HG03025 (cell line): Measurements from ENCODE around the gene LRP5.
"Not testable (repeated sequence)": the region's sequence is repeated elsewhere in the genome, so short reads cannot be mapped to it uniquely, and the experiment has no call there.

Source experiments
- ATAC-seq: cut with Tn5 transposase; IDR thresholded peaks from one replicate; pipeline ENCODE4 v1.9.1; 2021; ENCODE audit warnings: mild to moderate bottlenecking, moderate library complexity; ENCODE audit not compliant: unreplicated experiment, low FRiP score

LRP5 gene

GRCh38 chr11:68450711-68451110, 138.3 kb downstream of the LRP5 start:
- ATAC-seq, result no peak

- no peak for ATAC-seq
Measured at GRCh38 chr11:68454767-68455166, 142.4 kb downstream of the LRP5 start.

- ATAC-seq, result no peak
Measured at GRCh38 chr11:68455485-68455884, 143.1 kb downstream of the LRP5 start.

- ATAC-seq, result no peak
Measured at GRCh38 chr11:68457216-68457897, 145.0 kb downstream of the LRP5 start.

- ATAC-seq, result no peak
Measured at GRCh38 chr11:68457898-68458249, 145.5 kb downstream of the LRP5 start.

GRCh38 chr11:68458340-68458739, 145.9 kb downstream of the LRP5 start:
- not testable (repeated sequence) for ATAC-seq

- ATAC-seq, result peak; percentile 82
Measured at GRCh38 chr11:68459886-68460740, 147.7 kb downstream of the LRP5 start.

GRCh38 chr11:68460741-68461574, 148.6 kb downstream of the LRP5 start, which contains the start of gene PPP6R3:
Gene PPP6R3 (plus strand): TSS chr11:68460752. CDS start chr11:68537665, 76,913 bp downstream.
- peak; percentile 28 for ATAC-seq

- no peak for ATAC-seq
Measured at GRCh38 chr11:68461575-68461917, 149.2 kb downstream of the LRP5 start.

- no peak for ATAC-seq
Measured at GRCh38 chr11:68463714-68464113, 151.3 kb downstream of the LRP5 start.

- no peak for ATAC-seq
Measured at GRCh38 chr11:68467201-68467834, 154.9 kb downstream of the LRP5 start.

GRCh38 chr11:68468217-68468828, 155.9 kb downstream of the LRP5 start:
- no peak for ATAC-seq

GRCh38 chr11:68469122-68469521, 156.7 kb downstream of the LRP5 start:
- ATAC-seq, result no peak

GRCh38 chr11:68469642-68470041, 157.3 kb downstream of the LRP5 start:
- no peak for ATAC-seq

GRCh38 chr11:68470304-68470811, 158.0 kb downstream of the LRP5 start:
- ATAC-seq, result no peak

- ATAC-seq, result no peak
Measured at GRCh38 chr11:68471360-68472340, 159.3 kb downstream of the LRP5 start.

GRCh38 chr11:68472778-68473177, 160.4 kb downstream of the LRP5 start:
- no peak for ATAC-seq

- ATAC-seq, result no peak
Measured at GRCh38 chr11:68473693-68474092, 161.3 kb downstream of the LRP5 start.

- not testable (repeated sequence) for ATAC-seq
Measured at GRCh38 chr11:68475626-68476025, 163.2 kb downstream of the LRP5 start.
